Sciatic nerve (tissue), 2 donors: ENCODE results near the gene EXD3. TPM values are rescaled to one million over a fixed set of nuclear protein-coding genes. Genes with fewer than 3 reads are reported as not detected.
A peak's percentile ranks its signal among the peaks of the same experiment; 100 is the strongest.
"Not testable (repeated sequence)": the region's sequence is repeated elsewhere in the genome, so short reads cannot be mapped to it uniquely, and the experiment has no call there.

ENCODE experiments used
- ATAC-seq: fragments of 200-7000 bp; cut with Tn5 transposase; one replicate; pipeline ENCODE4 v1.9.1; 2020; ENCODE audit warnings: mild to moderate bottlenecking, moderate library complexity
- DNase-seq: peaks from one replicate; pipeline ENCODE4 v3.0.0-alpha.2; 2020; ENCODE audit warnings: low spot score
- intact Hi-C: fragments of 100-400 bp; cut with DNase I; formaldehyde crosslinking; loops from one replicate; pipeline ENCODE4 v1.14.2; 2022
- total RNA-seq: library from RNA; stranded (reverse); fragmentation: NEBNext Ultra II Directional; extraction: Animal tissue kit (Norgen Biotek cat#: 25700); gene quantifications from one replicate; pipeline ENCODE4 v1.2.1, GENCODE V29; 2021
- donor health status: DM: no; HTN: no; CAD: no.
- donor health status: DM: no; HTN: no; CAD: no.

EXD3 gene
- total RNA-seq, 1 donor from 2014 or later = 48.1 TPM

GRCh38 chr9:137387114-137387890 lies 35.7 kb downstream of the EXD3 start:
- no peak for DNase-seq
- peak; percentile 20 for ATAC-seq
- intact Hi-C loops = no loop called here

GRCh38 chr9:137386507-137387113 lies 36.4 kb downstream of the EXD3 start:
- DNase-seq, intact Hi-C loops, ATAC-seq: not testable (repeated sequence)

- DNase-seq (no peak), ATAC-seq (no peak)
- intact Hi-C loops = no loop called here
Observed at GRCh38 chr9:137385061-137385655, 37.8 kb downstream of the EXD3 start.

- ATAC-seq (no peak), DNase-seq (peak; percentile 45)
- intact Hi-C loops = no loop called here
Observed at GRCh38 chr9:137383784-137384756, 38.9 kb downstream of the EXD3 start.

GRCh38 chr9:137383081-137383783 lies 39.7 kb downstream of the EXD3 start:
- intact Hi-C loops = no loop called here
- DNase-seq (peak; percentile 48), ATAC-seq (no peak)

- ATAC-seq (peak; percentile 16), DNase-seq (peak; percentile 52)
- intact Hi-C loops = no loop called here
Observed at GRCh38 chr9:137382444-137383080, 40.4 kb downstream of the EXD3 start.

- DNase-seq = peak; percentile 48
- intact Hi-C loops = no loop called here
- no peak for ATAC-seq
Observed at GRCh38 chr9:137381501-137382443, 41.2 kb downstream of the EXD3 start.

- DNase-seq = peak; percentile 34
- intact Hi-C loops = no loop called here
Observed at GRCh38 chr9:137380606-137381005, 42.4 kb downstream of the EXD3 start.

GRCh38 chr9:137380171-137380570 lies 42.8 kb downstream of the EXD3 start:
- intact Hi-C loops = no loop called here
- ATAC-seq = no peak
- no peak for DNase-seq

More at GRCh38 chr9:137380606-137381005, 42.4 kb downstream of the EXD3 start:
- ATAC-seq = no peak

- DNase-seq = peak; percentile 49
- ATAC-seq = no peak
Observed at GRCh38 chr9:137379761-137380161, 43.2 kb downstream of the EXD3 start.

GRCh38 chr9:137378688-137379410 lies 44.1 kb downstream of the EXD3 start:
- intact Hi-C loops, ATAC-seq: not testable (repeated sequence)
- DNase-seq = peak; percentile 48

More at GRCh38 chr9:137379761-137380161, 43.2 kb downstream of the EXD3 start:
- intact Hi-C loops = no loop called here

- ATAC-seq = no peak
- intact Hi-C loops = no loop called here
- peak; percentile 17 for DNase-seq
Observed at GRCh38 chr9:137376386-137376785, 46.6 kb downstream of the EXD3 start.

- DNase-seq (no peak), ATAC-seq (no peak)
- intact Hi-C loops = no loop called here
Observed at GRCh38 chr9:137375321-137376058, 47.5 kb downstream of the EXD3 start.

GRCh38 chr9:137374131-137374845 lies 48.7 kb downstream of the EXD3 start:
- DNase-seq (peak; percentile 48), ATAC-seq (no peak)
- intact Hi-C loops = no loop called here

- intact Hi-C loops = no loop called here
- DNase-seq (peak; percentile 46), ATAC-seq (no peak)
Observed at GRCh38 chr9:137373611-137373980, 49.4 kb downstream of the EXD3 start.
